Activated CD4-positive, CD25-positive, alpha-beta regulatory T cell treated with anti-CD3 and anti-CD28 coated beads, Interleukin-2, amount 50 U/mL, for 72 hours (primary cell): ENCODE measurements around the gene GPC1.

Source experiments
- DNase-seq: peaks from one replicate; pipeline ENCODE4 v3.0.0; 2021

Gene GPC1

DNA sequence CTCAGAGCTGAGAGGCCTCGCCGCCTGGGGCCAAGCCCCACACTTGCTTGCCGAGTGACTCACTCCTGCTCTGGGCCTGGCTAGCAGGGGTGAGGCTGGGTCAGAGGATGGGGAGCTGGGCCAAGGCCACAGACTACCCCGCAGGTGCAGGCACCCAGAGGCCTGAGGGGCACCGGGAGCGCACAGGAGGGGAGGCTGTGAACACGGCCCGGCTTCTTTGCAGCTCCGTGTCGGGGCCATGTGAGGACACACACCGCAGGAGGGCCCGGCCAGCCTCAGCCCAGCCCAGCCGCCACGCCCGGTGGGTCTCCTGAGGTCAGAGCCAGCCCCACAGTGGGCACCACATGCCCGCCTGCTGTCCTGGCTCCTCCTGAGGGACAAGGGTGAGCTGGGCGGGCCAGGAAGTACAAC, 8.4 kb downstream of the GPC1 start:
- no peak for DNase-seq

DNA sequence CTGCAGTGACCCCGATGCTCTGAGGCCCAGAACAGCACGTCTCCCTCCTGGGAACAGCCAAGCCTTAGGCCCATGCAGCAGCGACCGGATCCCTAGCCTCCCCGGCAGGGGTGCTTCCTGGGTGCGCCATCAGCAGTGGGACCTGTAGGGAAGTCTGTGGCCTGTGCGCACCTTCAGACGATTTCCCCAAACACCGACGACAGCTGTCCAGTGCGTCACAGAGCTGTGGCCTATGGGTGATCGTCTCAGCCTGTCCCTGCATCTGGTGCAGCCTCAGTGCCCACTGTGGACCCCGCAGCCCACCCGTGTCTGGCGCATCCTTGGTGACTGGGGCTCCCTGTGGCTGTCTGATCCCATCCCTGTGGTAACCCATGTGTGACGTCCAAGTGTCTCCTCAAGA, 9.0 kb downstream of the GPC1 start:
- no peak for DNase-seq

DNA sequence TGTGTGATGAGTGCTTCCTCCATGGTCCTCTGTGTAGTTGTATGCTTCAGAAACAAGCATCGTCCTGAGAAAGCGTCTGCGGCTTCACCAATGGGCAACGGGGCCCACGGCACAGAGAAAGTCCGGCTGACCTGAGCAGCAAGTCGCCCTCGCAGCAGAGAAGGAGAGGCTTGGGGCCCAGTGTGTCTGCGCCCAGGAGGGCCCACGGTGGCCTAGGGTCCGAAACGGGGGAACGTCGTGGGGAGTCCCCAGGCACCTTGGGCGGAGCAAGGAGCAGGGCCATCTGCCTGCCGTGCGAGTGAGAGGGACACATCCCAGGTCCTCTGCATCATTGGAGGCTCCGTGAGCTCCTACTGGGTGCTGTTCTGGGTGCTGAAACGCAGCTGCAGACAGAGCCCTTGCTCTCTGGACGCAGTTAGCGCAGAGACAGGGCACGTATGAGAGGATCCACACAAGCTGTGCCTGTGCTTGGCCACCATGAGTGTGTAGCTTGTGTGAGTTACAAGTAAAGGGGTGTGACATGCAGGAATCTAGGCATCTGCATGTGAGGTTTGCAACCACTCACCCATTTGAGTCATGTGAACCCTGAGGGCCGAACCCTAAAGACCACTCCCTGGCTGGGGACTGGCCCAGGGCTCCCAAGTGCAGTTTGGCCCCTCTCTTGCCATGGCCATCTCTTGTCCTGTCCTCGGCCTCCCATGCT, 10.6 kb downstream of the GPC1 start:
- DNase-seq = no peak

DNA sequence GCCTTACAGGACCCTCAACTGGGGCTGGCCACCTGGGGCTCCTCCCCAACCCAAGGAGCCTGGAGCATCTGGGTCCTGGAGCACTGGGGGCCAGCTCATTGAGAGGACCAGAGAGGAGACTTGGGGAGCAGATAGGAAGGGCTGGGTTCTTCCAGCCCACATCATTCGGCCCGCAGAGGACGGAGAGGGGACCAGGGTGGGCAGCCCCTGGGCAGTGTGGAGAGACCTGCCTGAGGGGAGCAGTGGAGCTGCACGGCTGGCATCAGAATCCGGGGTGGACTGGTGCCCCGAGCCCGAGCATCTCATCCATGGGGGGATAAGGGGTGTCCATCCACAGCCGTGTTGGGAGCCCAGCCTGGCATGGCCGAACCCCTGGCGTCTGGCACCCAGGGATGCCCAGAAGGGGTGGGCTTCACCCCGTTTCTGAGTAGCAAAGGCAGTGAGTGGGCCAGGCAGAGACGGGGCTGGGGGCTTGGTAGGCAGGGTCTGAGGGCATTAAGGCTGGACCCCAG, 11.3 kb downstream of the GPC1 start:
- no peak for DNase-seq

DNA sequence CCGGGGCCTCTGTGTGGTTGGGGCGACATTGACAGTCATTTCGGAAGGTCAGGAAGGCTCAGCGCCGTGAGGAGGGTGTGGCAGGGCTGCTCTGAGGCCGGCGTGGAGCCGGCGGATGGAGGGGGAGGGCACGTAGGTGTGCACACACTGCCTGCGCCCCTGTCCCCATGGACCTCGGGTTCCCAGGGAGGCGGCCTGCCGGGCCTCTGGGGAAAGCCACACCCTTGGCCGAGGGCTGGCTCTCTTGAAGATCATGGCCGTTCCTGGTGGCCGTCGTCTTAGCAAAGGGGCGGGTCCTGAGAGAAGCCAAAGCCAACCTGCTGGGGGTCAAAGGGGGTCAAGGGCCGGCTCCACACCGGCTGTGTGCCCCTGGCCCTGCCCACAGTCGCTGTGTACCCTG, 11.9 kb downstream of the GPC1 start:
- DNase-seq = no peak

DNA sequence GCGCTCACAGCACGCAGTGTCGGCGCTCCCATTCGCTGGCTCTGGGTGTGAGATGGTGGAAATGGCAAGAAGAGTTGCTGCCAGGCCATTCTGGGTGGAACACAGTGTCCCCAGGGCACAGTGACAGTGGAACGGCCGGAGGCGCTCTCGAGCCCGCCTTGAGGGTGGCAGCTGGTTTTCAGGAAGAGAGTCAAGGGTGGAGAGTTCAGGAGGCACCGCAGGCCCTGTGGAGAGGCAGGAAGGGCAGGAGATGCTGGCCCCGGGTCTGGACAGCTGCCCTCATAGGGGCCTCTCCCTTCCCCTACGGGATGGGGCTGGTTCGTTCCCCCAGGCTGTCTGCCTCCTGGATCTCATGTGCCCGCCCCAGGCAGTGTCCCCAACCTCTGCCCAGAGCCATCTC, 12.5 kb downstream of the GPC1 start:
- no peak for DNase-seq

DNA sequence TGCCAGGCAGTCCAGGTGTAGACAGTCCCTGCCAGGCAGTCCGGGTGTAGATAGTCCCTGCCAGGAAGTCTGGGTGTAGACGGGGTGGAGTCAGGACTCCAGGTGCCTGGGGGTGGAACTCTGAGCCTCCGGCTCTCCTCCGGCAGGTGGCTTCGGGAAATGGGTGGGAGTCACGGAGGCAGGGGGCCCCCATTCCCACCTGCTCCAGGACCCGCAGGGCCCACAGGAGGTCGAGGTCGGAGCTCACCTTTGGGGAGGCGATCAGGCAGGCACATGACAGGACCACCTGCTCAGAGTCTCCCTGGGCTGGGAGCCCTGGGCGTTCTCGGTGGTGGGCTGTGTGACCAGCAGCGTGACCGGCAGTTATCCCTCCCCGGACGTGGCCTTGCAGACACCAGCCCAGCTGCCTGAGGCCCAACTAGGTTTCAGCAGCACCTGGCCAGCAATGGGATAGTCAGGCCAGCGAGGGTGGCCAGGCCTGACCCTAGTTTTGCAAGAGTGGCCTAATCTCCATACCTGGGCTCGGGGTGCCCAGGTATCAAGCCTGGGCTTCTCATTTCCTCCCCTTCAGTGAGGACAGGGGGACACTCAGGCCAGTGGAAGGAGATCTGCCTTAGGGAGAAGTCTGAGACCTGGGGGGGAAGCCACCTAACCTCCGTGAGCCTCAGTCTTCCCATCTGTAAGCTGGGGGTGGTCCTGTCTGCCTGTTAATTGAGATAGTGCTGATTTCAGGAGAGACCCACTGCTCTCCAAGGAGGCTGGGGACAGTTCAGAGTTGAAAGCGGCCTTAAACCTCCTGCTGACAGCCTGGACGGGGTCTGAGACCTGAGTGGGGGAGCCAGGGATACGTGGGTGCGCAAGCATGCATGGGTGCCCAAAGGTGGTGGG, 13.2 kb downstream of the GPC1 start:
- DNase-seq = no peak

DNA sequence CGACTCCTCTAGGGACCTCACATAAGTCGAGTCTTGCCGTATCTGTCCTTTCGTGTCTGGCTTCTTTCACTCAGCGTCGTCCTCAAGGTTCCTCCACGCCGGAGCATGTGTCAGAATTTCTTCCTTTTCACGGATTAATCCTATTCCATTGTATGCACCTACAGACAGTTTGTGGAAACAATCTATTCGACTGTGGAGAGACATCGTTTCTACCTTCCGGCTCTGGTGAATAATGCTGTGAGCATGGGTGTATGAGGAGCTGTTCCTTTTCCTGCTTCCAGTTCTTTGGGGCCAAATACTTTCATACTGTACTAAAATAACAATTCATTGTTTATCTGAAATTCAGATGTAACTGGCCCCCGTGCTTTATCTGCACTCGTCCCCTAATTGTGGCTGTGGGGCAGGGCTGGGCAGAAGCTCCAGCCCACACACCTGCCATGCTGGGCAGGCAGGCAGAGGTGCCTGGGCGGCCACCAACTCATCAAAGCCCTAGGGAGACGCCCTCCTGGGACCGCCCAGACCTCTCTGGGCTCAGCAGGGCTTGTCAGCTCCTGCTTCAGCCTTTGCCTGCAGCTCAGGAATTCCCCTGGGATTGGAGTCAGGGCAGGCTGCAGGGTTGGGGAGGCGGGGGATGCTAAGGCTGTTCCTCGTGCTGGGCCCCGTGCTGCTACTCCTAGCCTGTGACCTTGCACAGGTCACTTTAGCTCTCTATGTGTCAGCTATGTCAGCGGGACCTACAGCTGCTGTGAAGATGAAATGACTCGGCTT, 14.5 kb downstream of the GPC1 start:
- no peak for DNase-seq

DNA sequence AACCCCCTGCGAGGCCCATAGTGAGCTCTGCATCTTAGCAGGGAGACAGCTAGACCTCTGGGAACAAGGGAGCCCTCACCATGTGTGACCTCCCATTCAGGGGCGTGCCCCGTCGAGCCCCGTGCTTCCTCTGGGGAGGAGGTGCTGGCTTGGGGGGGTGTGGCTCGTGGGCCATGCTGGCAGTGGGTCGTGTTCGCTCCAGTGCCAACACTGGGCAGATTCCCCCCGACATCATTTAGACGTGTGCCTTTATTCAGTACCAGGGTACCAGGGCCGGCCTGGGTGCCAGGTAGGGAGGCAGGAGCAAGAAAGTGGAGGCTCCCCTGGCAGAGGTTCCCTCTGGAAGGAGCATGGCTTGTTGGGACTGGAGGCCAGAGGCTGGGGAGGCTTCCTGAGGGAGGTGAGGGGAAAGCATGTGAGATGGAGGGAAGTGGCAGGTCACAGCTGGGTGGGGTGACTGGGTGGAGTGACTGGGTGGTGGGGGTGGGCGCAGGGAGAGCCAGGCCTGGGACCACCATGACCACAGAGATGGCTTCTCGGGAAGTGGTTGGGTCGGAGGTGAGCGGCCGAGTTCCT, 15.2 kb downstream of the GPC1 start:
- no peak for DNase-seq

DNA sequence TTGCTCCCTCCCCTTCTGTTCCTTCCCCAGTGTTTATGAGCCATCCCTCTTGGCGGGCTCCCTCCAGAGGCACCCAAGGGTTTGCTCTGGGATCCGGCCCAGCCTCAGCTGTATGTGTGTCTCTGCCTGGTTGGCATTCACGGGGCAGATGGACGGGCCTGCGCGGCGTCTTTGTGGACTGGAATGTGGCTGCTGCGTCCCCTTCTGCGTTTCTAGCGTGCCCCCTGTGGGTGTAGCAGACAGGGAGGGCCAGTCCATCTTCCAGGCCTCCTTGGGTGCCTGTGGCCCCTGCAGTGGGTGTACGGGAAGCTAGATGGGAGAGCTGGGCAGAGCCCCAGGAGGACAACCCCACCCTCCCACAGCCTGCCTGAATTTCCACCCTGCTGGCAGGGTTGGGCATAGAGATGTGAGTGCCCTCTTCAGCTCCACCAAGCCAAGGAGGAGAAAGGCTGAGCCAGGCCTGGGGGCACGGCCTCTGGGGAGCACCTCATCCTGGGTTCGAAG, 15.7 kb downstream of the GPC1 start:
- DNase-seq = no peak

DNA sequence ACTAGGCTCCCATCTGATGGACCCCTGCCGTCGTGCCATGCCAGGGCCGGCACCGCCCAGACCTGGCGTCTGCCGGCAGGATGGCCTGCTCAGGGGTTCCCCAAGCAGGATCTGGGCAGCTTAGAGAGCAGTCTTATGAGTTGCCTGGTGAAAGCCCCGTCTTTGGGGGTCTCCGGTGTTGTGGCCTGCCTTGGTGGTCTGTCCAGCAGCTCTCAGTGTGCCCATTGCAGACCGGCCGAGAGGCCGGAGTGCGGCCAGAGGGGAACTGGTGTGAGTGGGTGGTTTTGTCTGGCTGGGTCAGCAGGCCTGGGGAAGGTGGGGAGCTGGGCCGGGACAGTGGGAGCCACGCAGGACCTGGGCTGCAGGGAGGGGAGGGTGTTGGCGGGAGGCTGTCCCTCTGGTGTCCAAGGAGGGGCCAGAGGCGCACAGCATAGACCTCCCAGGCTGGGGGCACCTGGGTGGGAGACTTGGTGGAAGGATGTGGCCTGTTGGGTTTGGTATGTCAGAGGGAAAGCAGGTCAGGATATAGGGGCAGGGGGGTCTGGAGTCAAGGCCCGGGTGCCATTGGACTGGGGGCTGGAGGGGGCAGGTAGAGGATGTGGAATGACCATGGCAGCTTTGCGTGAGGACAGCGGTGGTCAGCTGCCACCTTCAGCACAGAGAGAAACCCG, 16.5 kb downstream of the GPC1 start:
- no peak for DNase-seq

DNA sequence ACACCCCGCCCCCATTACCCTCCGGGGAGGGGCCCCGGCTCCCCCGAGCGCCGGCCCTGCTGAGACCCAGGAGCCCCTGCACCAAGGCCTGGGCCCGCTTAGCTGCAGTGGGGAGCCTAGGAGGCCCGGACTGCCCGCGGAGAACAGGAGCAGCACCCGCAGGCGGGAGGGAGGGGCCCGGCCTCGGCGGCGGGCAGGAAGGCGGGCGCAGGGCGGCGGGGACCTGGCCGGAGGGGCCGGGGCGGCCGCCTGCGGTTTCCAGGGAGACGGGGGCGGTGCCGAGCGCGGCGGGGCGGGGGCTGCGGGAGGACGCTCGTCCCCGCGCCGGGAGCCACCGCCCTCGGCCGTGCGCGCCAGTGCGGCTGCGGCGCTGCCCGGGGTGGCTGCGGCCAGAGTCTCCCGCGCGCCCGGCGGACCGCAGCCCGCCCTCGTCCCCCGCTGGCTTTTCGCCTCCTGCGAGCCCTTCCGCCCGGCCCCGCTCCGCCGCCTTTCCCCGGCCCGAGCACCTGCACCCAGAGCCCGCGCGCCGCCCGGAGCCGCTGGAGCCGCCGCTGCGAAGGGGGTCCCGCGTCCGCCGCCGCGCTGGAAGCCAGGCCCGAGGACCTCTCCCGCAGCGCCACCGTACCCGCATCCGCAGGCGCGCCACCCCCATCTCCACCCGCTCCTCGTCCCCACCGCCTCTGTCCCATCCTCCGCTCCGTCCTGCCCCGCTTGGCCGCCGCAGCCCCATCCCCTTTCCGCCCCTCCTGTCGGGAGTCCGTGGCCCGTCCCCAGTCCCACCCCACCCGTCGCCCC, 17.2 kb downstream of the GPC1 start:
- DNase-seq = no peak

DNA sequence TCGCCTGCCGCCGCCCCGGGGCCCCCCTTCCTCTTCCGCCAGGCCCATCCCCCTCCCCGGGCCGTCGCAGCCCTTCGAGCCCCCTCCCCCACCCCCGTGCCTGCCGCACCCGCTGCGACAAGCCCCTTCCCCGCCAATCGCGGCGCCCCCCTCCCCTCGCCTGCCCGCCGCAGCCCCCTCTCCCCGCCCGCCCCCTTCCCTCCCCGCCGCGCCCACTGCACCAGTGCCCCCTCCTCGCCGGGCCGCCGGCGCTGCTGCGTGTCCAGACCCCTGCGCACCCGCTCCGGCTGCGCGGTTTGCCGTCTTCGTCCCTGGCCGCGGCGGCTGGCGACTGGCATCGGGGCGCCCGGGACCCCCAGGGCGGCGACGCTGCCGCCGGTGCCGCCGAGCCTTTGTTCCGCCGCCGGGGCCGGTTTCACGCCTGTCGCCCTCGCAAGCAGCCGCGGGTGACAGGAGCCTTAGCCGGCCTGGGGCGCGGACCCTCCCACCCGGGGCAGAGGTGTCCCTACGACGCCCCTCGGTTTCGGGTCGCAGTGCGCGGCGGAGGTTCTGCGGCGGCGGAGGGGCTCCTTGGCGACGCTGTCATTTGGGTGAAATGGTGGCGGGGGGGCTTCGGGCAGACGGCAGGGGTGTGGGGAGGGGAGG, 18.1 kb downstream of the GPC1 start:
- no peak for DNase-seq

DNA sequence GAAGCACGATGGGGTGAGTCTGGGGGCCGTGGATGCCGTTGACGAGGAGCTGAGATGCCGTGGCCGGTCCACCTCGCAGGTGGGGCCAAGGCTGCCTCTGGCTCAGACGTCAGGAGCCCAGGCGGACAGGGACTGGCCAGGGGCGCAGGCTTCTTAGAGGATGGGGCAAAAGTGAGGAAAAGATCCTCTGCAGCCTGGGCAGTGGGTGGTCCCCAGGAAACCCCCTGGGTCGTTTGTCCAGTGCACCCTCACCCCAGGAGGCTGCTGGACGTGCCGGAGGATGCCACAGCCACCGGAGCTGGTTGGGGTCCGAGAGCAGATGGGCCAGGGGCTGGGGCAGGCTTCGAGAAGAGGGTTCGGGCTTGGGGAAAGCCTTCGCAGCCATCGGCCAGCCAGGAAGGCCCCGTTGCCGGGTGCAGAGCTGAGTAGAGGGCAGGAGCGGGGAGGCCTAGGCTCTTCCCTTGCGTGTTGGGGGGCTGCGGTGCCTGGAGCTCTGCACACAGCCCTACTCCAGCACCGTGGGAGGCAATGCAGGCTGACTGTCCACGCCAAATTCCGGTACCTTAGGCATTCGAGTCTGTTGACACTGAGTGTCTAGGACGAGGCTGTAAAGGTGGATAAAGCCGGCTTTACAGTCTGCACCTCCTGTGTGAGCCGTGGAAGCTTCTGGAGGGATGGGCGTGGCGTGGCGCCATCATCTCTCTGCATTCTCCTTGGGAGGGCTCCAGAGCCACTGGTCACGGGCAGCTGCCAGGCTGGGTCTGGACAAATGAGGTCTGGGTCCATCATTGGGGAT, 18.8 kb downstream of the GPC1 start:
- no peak for DNase-seq

DNA sequence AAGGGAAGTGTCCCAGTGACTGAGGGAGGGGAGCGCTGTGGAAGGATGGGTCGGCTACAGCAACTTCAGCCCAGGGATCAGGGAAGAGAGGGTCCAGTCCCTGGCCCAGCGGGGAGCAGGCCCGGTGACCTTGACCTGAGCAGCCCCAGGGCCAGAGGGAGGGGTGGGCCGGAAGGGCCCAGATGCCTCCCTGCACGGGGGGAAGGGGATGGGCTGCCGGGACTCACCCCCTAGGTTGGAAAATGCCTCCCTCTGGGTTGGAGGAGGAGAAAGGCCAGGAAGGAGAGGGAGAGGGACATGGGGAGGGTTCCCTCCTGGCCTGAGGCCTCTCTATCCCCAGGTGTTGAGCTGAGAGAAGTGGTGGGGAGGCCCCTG, 19.8 kb downstream of the GPC1 start:
- DNase-seq = no peak

DNA sequence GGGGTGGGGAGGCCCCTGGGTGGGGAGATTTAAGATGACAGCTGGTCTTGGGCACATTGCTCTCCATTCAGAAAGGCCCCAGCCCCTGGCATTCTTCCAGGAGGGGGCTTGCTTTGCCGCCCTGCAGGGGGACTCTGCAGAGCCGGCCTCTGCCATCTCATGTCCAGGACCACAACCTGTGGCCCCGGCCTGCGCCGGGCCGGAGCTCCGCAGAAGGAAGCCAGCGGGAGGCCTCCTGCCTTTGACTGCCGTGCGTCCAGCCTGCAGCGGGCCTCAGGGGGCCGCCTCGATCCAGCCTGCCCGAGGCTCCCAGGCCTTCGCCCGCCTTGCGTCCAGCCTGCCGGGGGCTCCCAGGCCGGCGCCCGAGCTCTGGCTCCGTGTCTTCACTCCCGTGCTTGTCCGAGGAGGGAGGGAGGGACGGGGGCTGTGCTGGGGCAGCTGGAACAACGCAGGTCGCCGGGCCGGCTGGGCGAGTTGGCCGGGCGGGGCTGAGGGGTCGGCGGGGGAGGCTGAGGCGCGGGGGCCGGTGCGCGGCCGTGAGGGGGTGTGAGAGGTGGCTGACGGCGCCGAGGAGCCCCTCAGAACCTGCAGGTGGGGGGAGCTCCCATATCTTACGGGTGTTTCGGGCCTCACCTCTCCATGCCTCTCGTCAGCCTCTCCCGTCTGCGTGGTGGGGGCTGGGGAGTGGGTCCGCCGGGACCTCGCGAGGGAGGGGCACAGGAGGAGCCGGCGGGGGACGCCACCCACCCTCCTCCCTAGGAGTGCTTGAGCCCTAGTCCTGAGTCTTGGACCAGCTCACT, 20.4 kb downstream of the GPC1 start:
- DNase-seq = no peak

DNA sequence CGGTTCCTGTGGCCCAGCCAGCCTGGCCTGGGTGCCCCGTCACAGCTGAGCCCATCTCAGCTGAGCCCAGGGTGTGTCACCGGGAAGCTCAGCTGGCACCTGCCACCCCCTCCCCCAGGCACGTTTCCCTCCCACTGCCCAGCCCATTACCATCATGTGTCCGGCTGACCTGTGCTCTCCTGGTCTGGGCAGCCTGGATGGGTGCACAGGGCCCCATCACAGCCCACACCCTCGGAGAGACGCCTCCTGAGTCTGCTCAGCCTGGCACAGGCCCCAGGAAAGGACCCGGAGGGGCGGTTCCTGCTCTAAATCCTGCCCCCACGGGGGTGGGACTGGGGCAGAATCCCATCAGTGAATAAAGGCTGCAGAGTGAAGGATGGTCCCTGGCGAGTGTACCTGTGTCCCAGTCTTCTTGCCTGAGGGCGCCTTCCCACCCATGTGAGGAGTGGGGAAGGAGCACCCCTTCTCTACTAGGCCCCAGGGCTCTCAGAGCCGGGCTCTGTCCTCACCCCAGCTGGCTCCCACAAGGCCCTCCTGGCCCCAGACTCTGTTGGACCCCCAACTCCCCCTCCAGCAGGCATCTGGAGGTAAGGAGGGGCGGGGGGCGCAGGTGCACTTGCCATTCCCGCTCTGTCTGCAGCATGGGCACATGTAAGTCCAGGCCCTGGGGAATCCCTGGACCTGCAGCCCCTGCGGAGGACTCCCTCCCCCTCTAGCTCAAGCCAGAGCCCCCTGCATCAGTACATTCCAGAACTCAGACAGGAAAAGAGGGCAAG, 21.2 kb downstream of the GPC1 start:
- no peak for DNase-seq
